HepG2 (cell line): ENCODE results near the gene FAF1. TPM values are rescaled to one million over a fixed set of nuclear protein-coding genes. Genes with fewer than 3 reads are reported as not detected.

Experiments
- ATAC-seq: fragments of 200-7000 bp; cut with Tn5 transposase; 3 replicates; pipeline ENCODE4 v1.9.1; 2020; ENCODE audit warnings: mild to moderate bottlenecking, moderate library complexity
- BruUV-seq: library from RNA; stranded (reverse); fragments of 400-500 nt; replicated peaks from 2 replicates; lab custom pipeline; 2021; lab: Mats Ljungman, UMichigan
- CTCF ChIA-PET: fragments of 300-600 bp; formaldehyde crosslinking; extraction: SDS; loops from one replicate; lab custom pipeline; 2021; ENCODE audit warnings: low total read pairs, inconsistent platforms, low intra/inter-chr PET ratio; lab: Yijun Ruan, JAX
- POLR2A ChIA-PET: fragments of 350-600 bp; sonication (Branson Sonifier 250); formaldehyde crosslinking; loops from one replicate; lab custom pipeline; 2020; ENCODE audit warnings: antibody characterized with exemption, inconsistent platforms; lab: Yijun Ruan, JAX
- DNase-seq: peaks from one replicate; pipeline ENCODE4 v3.0.0-alpha.2; 2015; ENCODE audit warnings: low spot score
- FAIRE-seq: peaks from 3 replicates; lab custom pipeline; 2011; peaks lifted over from hg19 to GRCh38; lab: Jason Lieb, UNC
- H2AFZ ChIP-seq: one replicate; pipeline ENCODE4 v1.6.1; 2011; ENCODE audit warnings: low read length, inconsistent platforms
- H3K27ac ChIP-seq: fragments of 300-600 bp; 3 replicates; pipeline ENCODE4 v1.8.0; 2011; ENCODE audit warnings: mixed run types, mild to moderate bottlenecking, mixed read lengths, low read length, inconsistent platforms; ENCODE audit not compliant: insufficient read depth; ENCODE audit errors: extremely low read length
- H3K27me3 ChIP-seq, 2 experiments: fragments of 200-600 bp in 1 of 2; 2 replicates in 1 of 2; 3 replicates in 1 of 2; pipeline versions ENCODE4 v1.6.0 to v1.8.0; 2011; ENCODE audit warnings: low read length in 2 of 2, mild to moderate bottlenecking in 2 of 2, moderate library complexity in 2 of 2, inconsistent platforms in 1 of 2; ENCODE audit not compliant: insufficient read depth in 2 of 2, control insufficient read depth in 1 of 2
- H3K36me3 ChIP-seq, 2 experiments: fragments of 200-600 bp in 1 of 2; replicated peaks in 1 of 2; 2 replicates in 1 of 2; 3 replicates in 1 of 2; pipeline versions ENCODE4 v1.5.1 to v1.8.0; 2011; ENCODE audit warnings: low read length in 2 of 2, inconsistent platforms in 1 of 2; ENCODE audit not compliant: insufficient read depth in 2 of 2, control insufficient read depth in 1 of 2
- H3K4me1 ChIP-seq: 2 replicates; pipeline ENCODE4 v1.5.1; 2012; ENCODE audit warnings: low read length, inconsistent platforms; ENCODE audit not compliant: insufficient read depth
- H3K4me2 ChIP-seq: 2 replicates; pipeline ENCODE4 v1.6.0; 2011; ENCODE audit warnings: low read depth, low read length, inconsistent platforms
- H3K4me3 ChIP-seq, 3 experiments: fragments of 200-600 bp in 1 of 3; sonication (generic), shearing (Covaris generic) in 1 of 3; replicated peaks in 1 of 3; 2 replicates each; pipeline ENCODE4 v1.5.1; 2011 to 2016; ENCODE audit warnings: low read length in 3 of 3, inconsistent platforms in 2 of 3, low read depth in 2 of 3, mild to moderate bottlenecking in 2 of 3, control low read depth in 1 of 3, mixed read lengths in 1 of 3; ENCODE audit not compliant: insufficient read depth in 1 of 3
- H3K79me2 ChIP-seq: one replicate; pipeline ENCODE4 v1.6.1; 2011; ENCODE audit warnings: low read length, inconsistent platforms; ENCODE audit not compliant: insufficient read depth
- H3K9ac ChIP-seq: 2 replicates; pipeline ENCODE4 v1.6.0; 2011; ENCODE audit warnings: mild to moderate bottlenecking, low read depth, low read length, inconsistent platforms; ENCODE audit not compliant: insufficient read depth
- H3K9me3 ChIP-seq: 2 replicates; pipeline ENCODE4 v1.5.1; 2012; ENCODE audit warnings: mild to moderate bottlenecking, low read length
- H4K20me1 ChIP-seq: 2 replicates; pipeline ENCODE4 v1.6.0; 2011; ENCODE audit warnings: inconsistent platforms, mild to moderate bottlenecking, low read length, moderate library complexity; ENCODE audit not compliant: insufficient read depth
- ARID3A ChIP-seq: IDR thresholded peaks from 2 replicates; pipeline ENCODE4 v1.6.1; 2012; ENCODE audit warnings: low read depth, low read length, improper control_type of control experiment
- ARID5B ChIP-seq: IDR thresholded peaks from 2 replicates; pipeline ENCODE4 v1.4.0; 2020; ENCODE audit warnings: mild to moderate bottlenecking, missing genetic modification reagents
- ATF3 ChIP-seq: sonication (generic); formaldehyde crosslinking; IDR thresholded peaks from 2 replicates; pipeline ENCODE4 v1.4.0; 2020; ENCODE audit warnings: missing genetic modification reagents
- CENPBD1 ChIP-seq: sonication (generic); formaldehyde crosslinking; IDR thresholded peaks from 2 replicates; pipeline ENCODE4 v1.8.0; 2022; ENCODE audit warnings: missing genetic modification reagents, low read depth, mild to moderate bottlenecking, borderline replicate concordance
- CREB1 ChIP-seq, 2 experiments: fragments of 450-650 bp in 1 of 2; IDR thresholded peaks; 2 replicates each; pipeline ENCODE4 v1.6.1; 2016 to 2017; ENCODE audit warnings: control low read depth in 1 of 2, mild to moderate bottlenecking in 1 of 2, missing compliant biosample characterization in 1 of 2, missing genetic modification characterization in 1 of 2
- EP300 ChIP-seq, 3 experiments: sonication (generic) in 1 of 3; formaldehyde crosslinking in 1 of 3; IDR thresholded peaks; 2 replicates each; pipeline versions ENCODE4 v1.5.1 to v1.6.1; 2011 to 2020; ENCODE audit warnings: low read depth in 2 of 3, low read length in 2 of 3, borderline replicate concordance in 1 of 3, improper control_type of control experiment in 1 of 3, mild to moderate bottlenecking in 1 of 3, missing genetic modification reagents in 1 of 3, moderate library complexity in 1 of 3
- FOXA3 ChIP-seq: IDR thresholded peaks from 2 replicates; pipeline ENCODE4 v1.6.1; 2016; ENCODE audit warnings: missing genetic modification reagents, missing compliant biosample characterization
- HMG20A ChIP-seq: IDR thresholded peaks from 2 replicates; pipeline ENCODE4 v1.6.1; 2016; ENCODE audit warnings: borderline replicate concordance
- PPARG ChIP-seq: conservative IDR thresholded peaks from 2 replicates; pipeline ENCODE4 v1.6.1; 2016; ENCODE audit warnings: missing biosample characterization, missing genetic modification reagents
- ZNF597 ChIP-seq: sonication (generic); formaldehyde crosslinking; IDR thresholded peaks from 2 replicates; pipeline ENCODE4 v1.5.0; 2020; ENCODE audit warnings: missing genetic modification reagents
- ZNF704 ChIP-seq: sonication (generic); formaldehyde crosslinking; IDR thresholded peaks from 2 replicates; pipeline ENCODE4 v1.8.1; 2023; ENCODE audit warnings: mild to moderate bottlenecking, inconsistent platforms, moderate library complexity, missing genetic modification reagents, borderline replicate concordance
- WGBS: methylation state at CpG from one replicate; pipeline ENCODE4 v1.1.6; 2017; ENCODE audit warnings: low lambda C conversion rate; 5-methylcytosine and 5-hydroxymethylcytosine counted together
- in situ Hi-C: cut with HindIII; loops from 2 replicates; pipeline ENCODE4 v1.10.0; 2017; ENCODE audit warnings: low pct_unique_long_range_greater_than_20kb; ENCODE audit not compliant: extremely low pct_ligation_motif_present
- intact Hi-C: fragments of 100-400 bp; cut with micrococcal nuclease; formaldehyde crosslinking; loops from one replicate; pipeline ENCODE4 v1.10.0; 2022; ENCODE audit not compliant: unreplicated experiment
- polyA plus RNA-seq, 8 experiments: library from polyadenylated mRNA; depleted of rRNA in 3 of 8; stranded (reverse) in 7 of 8; unstranded in 1 of 8; fragments of >200 nt; fragmentation: Illumina TruSeq in 4 of 8; extraction: Trizol in 4 of 8; gene quantifications; 2 replicates each; pipeline versions ENCODE4 v1.2.1 to v1.2.3, GENCODE V29; 2011 to 2016; ENCODE audit warnings: low read depth in 4 of 8, missing spikeins in 1 of 8, mixed read lengths in 1 of 8; ENCODE audit not compliant: insufficient read depth in 1 of 8
- total RNA-seq, 5 experiments: library from RNA; depleted of rRNA; stranded (reverse); fragments of >200 nt; fragmentation: Illumina TruSeq; extraction: Trizol; gene quantifications; 2 replicates each; pipeline ENCODE4 v1.2.3, GENCODE V29; 2016; ENCODE audit warnings: low read depth in 1 of 5

FAF1 gene
- total and polyA plus RNA-seq, 2 of the 13 experiments (the other 11 are each of a cell fraction or from before 2014, with no cell fraction given), result 19.4 to 63.3 TPM

- DNase-seq, result peak; percentile 86
- in situ Hi-C loops, result no loop called here
- FAIRE-seq, result peak; percentile 34
- TF ChIP-seq ARID3A, result peak; percentile 91
- TF ChIP-seq HMG20A (CRISPR knock-in tag), result peak; percentile 46; the same call in 1 of the 2 replicates
- TF ChIP-seq EP300 (IDR thresholded peaks at IDR 0.05; ENCODE audit: low read depth in 2 of 2, low read length in 2 of 2), result peak in 1 of 2 experiments; percentile 12; a peak in 1 of 4 replicates
- no peak for TF ChIP-seq EP300 (CRISPR knock-in tag; IDR thresholded peaks at IDR 0.05; ENCODE audit: borderline replicate concordance)
- TF ChIP-seq ZNF704 (CRISPR knock-in tag), result no peak
- no peak for TF ChIP-seq CENPBD1 (CRISPR knock-in tag)
- TF ChIP-seq PPARG (CRISPR knock-in tag), result 0 out of 2 replicates have a peak, but pooled peaks have one; percentile 46
- TF ChIP-seq ARID5B (CRISPR knock-in tag), result peak; percentile 65
- TF ChIP-seq CREB1 (IDR thresholded peaks at IDR 0.05), result no peak
- TF ChIP-seq CREB1 (CRISPR knock-in tag; IDR thresholded peaks at IDR 0.05), result peak; percentile 52; the same call in 1 of the 2 replicates
- TF ChIP-seq ZNF597, result no peak
- peak; percentile 74 for TF ChIP-seq FOXA3 (CRISPR knock-in tag)
- TF ChIP-seq ATF3 (CRISPR knock-in tag), result peak; percentile 80; the same call in 1 of the 2 replicates
These were observed 484.9 kb downstream of the FAF1 start for GRCh38 chr1:50474859-50475809.

More at GRCh38 chr1:50474859-50475809, 484.9 kb downstream of the FAF1 start:
- 99% methylated on average over 7 of the region's 7 CpGs for WGBS
- Histone ChIP-seq H4K20me1 (no peaks in the 10 kb centered on the region; the same call in 1 of the 2 replicates), H3K27me3 (no peaks in the 10 kb centered on the region), H3K4me1 (peaks cover 26% of the 10 kb centered on the region), H3K4me2 (no peak overlapping the region), H3K9me3 (no peaks in the 10 kb centered on the region), H3K4me3 (no peak overlapping the region), H3K36me3 (peaks cover 2 to 16% of the 10 kb centered on the region in 2 experiments; a peak in 3 of 5 replicates), H3K79me2 (no peaks in the 10 kb centered on the region), H3K27ac (no peak overlapping the region), H2AFZ (no peak overlapping the region), H3K9ac (no peak overlapping the region)
- ATAC-seq, result peak; percentile 97
- ChIA-PET CTCF (no interaction called here), POLR2A (interaction anchor here (1.2 kb wide), 1 partner anchor 52 kb away, joined by 4 read pairs; no protein-coding TSS in a partner anchor)
- intact Hi-C loops, result no loop called here
- no TSS peak for BruUV-seq
